Transverse colon (tissue), 4 donors: ENCODE results near the gene HEATR5B. TPM values are rescaled to one million over a fixed set of nuclear protein-coding genes. Genes with fewer than 3 reads are reported as not detected.
"Not testable (repeated sequence)": the region's sequence is repeated elsewhere in the genome, so short reads cannot be mapped to it uniquely, and the experiment has no call there.

ENCODE experiments used
- DNase-seq: peaks from one replicate; pipeline ENCODE4 v3.0.0-alpha.2; 2019
- H3K27ac ChIP-seq, 4 donors: fragments of 200-600 bp; sonication (generic); 2 replicates each; pipeline ENCODE4 v1.5.1; 2016 to 2018; ENCODE audit warnings: inconsistent platforms in 4 of 4
- H3K27me3 ChIP-seq: fragments of 200-600 bp; sonication (generic); 2 replicates; pipeline ENCODE4 v1.5.1; 2017; ENCODE audit warnings: inconsistent platforms
- H3K36me3 ChIP-seq, 4 donors: fragments of 200-600 bp; sonication (generic); 2 replicates each; pipeline ENCODE4 v1.5.1; 2017 to 2019; ENCODE audit warnings: inconsistent platforms in 4 of 4
- H3K4me1 ChIP-seq, 4 donors: fragments of 200-600 bp; sonication (generic); 2 replicates each; pipeline ENCODE4 v1.5.1; 2017 to 2020; ENCODE audit warnings: inconsistent platforms in 4 of 4
- H3K4me3 ChIP-seq, 4 donors: fragments of 200-600 bp; sonication (generic); 1 replicate in 1 of 4; 2 replicates in 3 of 4; pipeline versions ENCODE4 v1.5.1 to v1.6.1; 2017 to 2019; ENCODE audit warnings: inconsistent platforms in 4 of 4
- H3K9me3 ChIP-seq, 2 donors: fragments of 200-600 bp; sonication (generic); 2 replicates each; pipeline ENCODE4 v1.5.1; 2017 to 2019; ENCODE audit warnings: inconsistent platforms in 2 of 2
- EP300 ChIP-seq: sonication (generic); formaldehyde crosslinking; IDR thresholded peaks from one replicate; pipeline ENCODE4 v1.6.1; 2017; ENCODE audit warnings: antibody characterized with exemption, low read depth
- POLR2A ChIP-seq: fragments of 450-650 bp; IDR thresholded peaks from one replicate; pipeline ENCODE4 v1.6.1; 2016; ENCODE audit warnings: antibody characterized with exemption, mild to moderate bottlenecking, moderate library complexity
- POLR2AphosphoS5 ChIP-seq, 3 donors: sonication (generic); formaldehyde crosslinking; IDR thresholded peaks; one replicate each; pipeline ENCODE4 v1.6.1; 2016; ENCODE audit warnings: antibody characterized with exemption in 3 of 3
- WGBS, 2 donors: methylation state at CpG; one replicate each; pipeline ENCODE4 v1.1.5; 2018; ENCODE audit warnings: low coverage in 1 of 2; 5-methylcytosine and 5-hydroxymethylcytosine counted together
- in situ Hi-C, 4 donors: fragments of 200-750 bp; cut with MboI; loops; one replicate each; pipeline versions ENCODE4 v1.15.0 to v1.15.1; 2017; ENCODE audit warnings: low sequenced_read_pairs in 3 of 4, low pct_ligation_motif_present in 1 of 4, low pct_unique_long_range_greater_than_20kb in 1 of 4
- intact Hi-C: fragments of 100-400 bp; cut with DNase I; formaldehyde crosslinking; loops from one replicate; pipeline ENCODE4 v1.15.1; 2023; ENCODE audit warnings: low total_unique reads
- total RNA-seq, 4 donors: library from RNA; depleted of rRNA; stranded (reverse); fragments of >200 nt; gene quantifications; one replicate each; pipeline ENCODE4 v1.1.0, GENCODE V29; 2016
- TF ChIP-seq, protein P1 (sequence below), 5 experiments: fragments of 200-600 bp in 3 of 5; fragments of 450-650 bp in 2 of 5; sonication (generic) in 3 of 5; IDR thresholded peaks; 1 replicate in 2 of 5; 2 replicates in 3 of 5; pipeline ENCODE4 v1.5.1; 2016 to 2017; ENCODE audit warnings: antibody characterized with exemption in 5 of 5, inconsistent platforms in 3 of 5, mild to moderate bottlenecking in 2 of 5, moderate library complexity in 1 of 5

Gene HEATR5B
- total RNA-seq, 4 donors from 2014 or later, result 17.9 to 45.4 (median 29.9) TPM

DNA sequence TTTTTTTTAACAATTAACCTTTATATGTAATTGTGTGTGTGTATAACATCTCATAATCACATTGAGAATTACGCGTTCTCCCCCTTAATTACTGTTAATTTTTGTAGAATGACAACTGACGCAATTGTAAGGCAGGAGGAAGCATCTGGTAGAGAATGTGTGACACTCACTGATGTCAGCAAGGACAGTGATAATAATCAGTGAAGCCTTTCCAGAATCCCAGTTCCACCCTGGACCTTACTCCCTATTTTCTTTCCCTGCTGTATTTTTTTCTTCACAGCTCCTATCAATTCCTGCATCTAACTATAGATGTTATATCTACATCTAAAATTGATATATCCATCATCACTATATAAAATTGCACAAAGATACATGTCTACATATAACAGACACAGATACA is 101.7 kb downstream of the HEATR5B start:
- Histone ChIP-seq H3K4me3 (no peak overlapping the region), H3K27ac (no peak overlapping the region), H3K27me3 (no peaks in the 10 kb centered on the region), H3K9me3 (no peaks in the 10 kb centered on the region), H3K4me1 (peaks cover 0 to 19% (median 9%) of the 10 kb centered on the region in 4 donors), H3K36me3 (peaks cover 0 to 16% (median 2%) of the 10 kb centered on the region in 4 donors)
- WGBS, 2 donors, result 49 to 55% methylated on average over 3 of the region's 3 CpGs
- in situ Hi-C loops, result no loop called here
- no peak for TF ChIP-seq POLR2AphosphoS5 (IDR thresholded peaks at IDR 0.05)
- no peak for DNase-seq
- intact Hi-C loops, result no loop called here

DNA sequence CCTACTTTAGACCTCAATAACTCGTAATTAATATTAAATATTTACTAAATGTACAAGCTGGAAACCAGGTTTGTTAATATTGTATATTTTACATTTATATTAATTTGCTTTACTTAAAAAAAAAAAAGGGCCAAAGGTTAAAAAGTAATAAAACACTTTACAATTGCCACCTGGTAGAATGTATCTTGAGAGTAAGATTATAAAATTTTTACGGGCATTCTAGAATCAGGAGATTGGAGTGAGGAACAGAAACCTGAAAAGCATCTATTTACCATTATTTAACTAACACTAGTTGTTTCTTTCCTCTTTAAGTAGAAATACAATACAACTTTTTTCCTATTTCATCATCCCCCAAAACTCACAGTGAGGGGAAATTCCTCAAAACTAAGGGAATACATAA is 102.3 kb downstream of the HEATR5B start:
- Histone ChIP-seq H3K4me3 (no peak overlapping the region), H3K4me1 (peaks cover 0 to 19% (median 9%) of the 10 kb centered on the region in 4 donors), H3K36me3 (peaks cover 0 to 10% (median 2%) of the 10 kb centered on the region in 4 donors), H3K9me3 (no peaks in the 10 kb centered on the region), H3K27ac (peak overlapping the region in 1 of 4 donors; percentile 14), H3K27me3 (no peaks in the 10 kb centered on the region)
- intact Hi-C loops (no loop called here), in situ Hi-C loops (no loop called here)
- WGBS, 2 donors, result 46 to 53% methylated on average over 2 of the region's 2 CpGs
- no peak for DNase-seq
- TF ChIP-seq POLR2AphosphoS5 (IDR thresholded peaks at IDR 0.05) (no peak), EP300 (no peak), POLR2A (no peak)
- TF ChIP-seq, protein P1, sequence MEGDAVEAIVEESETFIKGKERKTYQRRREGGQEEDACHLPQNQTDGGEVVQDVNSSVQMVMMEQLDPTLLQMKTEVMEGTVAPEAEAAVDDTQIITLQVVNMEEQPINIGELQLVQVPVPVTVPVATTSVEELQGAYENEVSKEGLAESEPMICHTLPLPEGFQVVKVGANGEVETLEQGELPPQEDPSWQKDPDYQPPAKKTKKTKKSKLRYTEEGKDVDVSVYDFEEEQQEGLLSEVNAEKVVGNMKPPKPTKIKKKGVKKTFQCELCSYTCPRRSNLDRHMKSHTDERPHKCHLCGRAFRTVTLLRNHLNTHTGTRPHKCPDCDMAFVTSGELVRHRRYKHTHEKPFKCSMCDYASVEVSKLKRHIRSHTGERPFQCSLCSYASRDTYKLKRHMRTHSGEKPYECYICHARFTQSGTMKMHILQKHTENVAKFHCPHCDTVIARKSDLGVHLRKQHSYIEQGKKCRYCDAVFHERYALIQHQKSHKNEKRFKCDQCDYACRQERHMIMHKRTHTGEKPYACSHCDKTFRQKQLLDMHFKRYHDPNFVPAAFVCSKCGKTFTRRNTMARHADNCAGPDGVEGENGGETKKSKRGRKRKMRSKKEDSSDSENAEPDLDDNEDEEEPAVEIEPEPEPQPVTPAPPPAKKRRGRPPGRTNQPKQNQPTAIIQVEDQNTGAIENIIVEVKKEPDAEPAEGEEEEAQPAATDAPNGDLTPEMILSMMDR (IDR thresholded peaks at IDR 0.05), result no peak

DNA sequence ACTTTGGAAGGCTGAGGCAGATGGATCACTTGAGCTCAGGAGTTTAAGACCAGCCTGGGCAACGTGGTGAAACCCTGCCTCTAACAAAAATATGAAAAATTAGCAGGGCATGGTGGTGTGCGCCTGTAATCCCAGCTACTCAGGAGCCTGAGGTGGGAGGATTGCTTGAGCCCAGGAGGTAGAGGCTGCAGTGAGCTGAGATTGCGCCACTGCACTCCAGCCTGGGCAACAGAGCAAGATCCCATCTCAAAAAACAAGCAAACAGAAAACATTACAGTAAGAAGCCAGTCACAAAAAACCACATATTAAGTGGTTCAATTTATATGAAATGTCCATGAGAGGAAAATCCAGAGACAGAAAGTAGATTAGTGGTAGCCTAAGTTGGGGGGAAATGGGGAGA is 105.2 kb downstream of the HEATR5B start:
- H3K27me3 ChIP-seq, DNase-seq, H3K36me3 ChIP-seq, intact Hi-C loops, H3K27ac ChIP-seq, H3K4me3 ChIP-seq, in situ Hi-C loops, H3K9me3 ChIP-seq: not testable (repeated sequence)
- H3K4me1 ChIP-seq, result peaks cover 0 to 19% (median 9%) of the 10 kb centered on the region in 4 donors
- 94 to 95% methylated on average over 3 of the region's 3 CpGs for WGBS, 2 donors

DNA sequence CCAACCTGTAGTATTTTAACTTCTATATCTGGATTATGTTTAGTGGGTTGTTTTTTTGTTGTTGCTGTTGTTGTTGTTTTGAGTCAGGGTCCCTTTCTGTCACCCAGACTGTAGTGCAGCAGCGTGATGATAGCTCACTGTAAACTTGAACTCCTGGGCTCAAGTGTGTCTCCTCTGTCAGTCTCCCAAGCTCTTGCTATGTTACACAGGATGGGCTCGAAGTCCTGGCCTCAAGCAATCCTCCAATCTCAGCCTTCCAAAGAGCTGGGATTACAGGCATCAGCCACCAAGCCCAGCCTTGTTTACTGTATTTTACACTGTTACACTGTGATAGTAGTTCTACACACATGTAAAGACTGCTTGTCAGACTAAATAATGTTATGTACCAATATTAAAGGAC is 108.1 kb downstream of the HEATR5B start:
- 100% methylated on average over 1 to 2 of the region's 2 CpGs for WGBS, 2 donors
- H3K4me3 ChIP-seq, result no peak overlapping the region
- no peaks in the 10 kb centered on the region for H3K9me3 ChIP-seq
- intact Hi-C loops, result no loop called here
- TF ChIP-seq, protein P1 (IDR thresholded peaks at IDR 0.05), result no peak
- TF ChIP-seq POLR2AphosphoS5 (IDR thresholded peaks at IDR 0.05) (no peak), EP300 (no peak), POLR2A (no peak)
- peaks cover 0 to 6% (median 2%) of the 10 kb centered on the region in 4 donors for H3K36me3 ChIP-seq
- in situ Hi-C loops, result no loop called here
- no peaks in the 10 kb centered on the region for H3K27me3 ChIP-seq
- DNase-seq, result no peak
- H3K27ac ChIP-seq, result no peak overlapping the region
- no peaks in the 10 kb centered on the region for H3K4me1 ChIP-seq

DNA sequence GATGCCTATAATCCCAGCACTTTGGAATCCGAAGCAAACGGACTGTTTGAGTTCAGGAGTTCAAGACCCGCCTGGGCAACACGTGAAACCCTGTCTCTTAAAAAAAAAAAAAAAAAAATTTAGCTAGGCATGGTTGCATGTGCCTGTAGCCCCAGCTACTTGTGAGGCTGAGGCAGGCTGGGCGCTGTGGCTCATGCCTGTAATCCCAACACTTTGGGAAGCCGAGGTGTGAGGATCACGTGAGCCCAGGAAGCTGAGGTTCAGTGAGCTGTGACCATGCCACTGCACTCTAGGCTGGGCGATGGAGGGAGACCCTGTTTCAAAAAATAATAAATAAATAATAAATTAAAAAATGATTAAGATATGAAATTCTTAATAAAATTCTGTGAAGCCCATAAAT is 108.9 kb downstream of the HEATR5B start:
- H3K27ac ChIP-seq, result no peak overlapping the region
- TF ChIP-seq POLR2AphosphoS5 (IDR thresholded peaks at IDR 0.05), result no peak
- TF ChIP-seq POLR2A, result no peak
- TF ChIP-seq EP300, result no peak
- TF ChIP-seq, protein P1 (IDR thresholded peaks at IDR 0.05), result no peak
- peaks cover 0 to 5% (median 2%) of the 10 kb centered on the region in 4 donors for H3K36me3 ChIP-seq
- H3K4me3 ChIP-seq, result no peak overlapping the region
- H3K4me1 ChIP-seq, result no peaks in the 10 kb centered on the region
- H3K9me3 ChIP-seq, result no peaks in the 10 kb centered on the region
- no peak for DNase-seq
- no peaks in the 10 kb centered on the region for H3K27me3 ChIP-seq
- intact Hi-C loops, result no loop called here
- in situ Hi-C loops, result no loop called here
- 84 to 92% methylated on average over 6 to 8 of the region's 8 CpGs for WGBS, 2 donors
